NCI-H460 (cell line): Measurements from ENCODE around the gene STXBP2. TPM values are rescaled to one million over a fixed set of nuclear protein-coding genes. Genes with fewer than 3 reads are reported as not detected.

ENCODE experiments used
- DNase-seq: peaks from one replicate; pipeline ENCODE4 v3.0.0-alpha.2; 2016; ENCODE audit warnings: low read depth; ENCODE audit errors: extremely low read depth
- total RNA-seq: library from RNA; depleted of rRNA; stranded (reverse); fragments of >200 nt; shearing (Covaris generic); gene quantifications from 2 replicates; pipeline ENCODE4 v1.2.3, GENCODE V29; 2014

The STXBP2 gene
- total RNA-seq, 1 experiment from 2014 or later: 18.9 TPM

- DNase-seq: no peak
Observed at GRCh38 chr19:7612282-7613274, 24.3 kb upstream of the STXBP2 start.

GRCh38 chr19:7614859-7615741 is 21.8 kb upstream of the STXBP2 start:
- no peak for DNase-seq

DNA sequence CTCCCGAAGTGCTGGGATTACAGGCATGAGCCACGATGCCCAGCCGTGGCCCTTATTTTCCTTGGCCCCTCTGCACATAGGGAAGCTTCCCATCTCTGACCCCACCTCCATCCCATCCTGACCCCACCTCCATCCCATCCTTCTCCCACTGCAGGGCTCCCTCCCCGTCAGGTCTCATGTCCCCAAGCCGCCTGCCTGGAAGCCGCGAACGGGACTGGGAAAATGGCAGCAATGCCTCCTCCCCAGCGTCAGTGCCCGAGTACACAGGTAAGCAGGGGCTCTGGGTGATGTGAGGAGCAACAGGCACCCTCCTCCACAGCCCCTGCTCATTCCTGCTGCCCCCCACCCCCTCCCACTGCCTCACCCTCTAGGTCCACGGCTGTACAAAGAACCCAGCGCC is 19.7 kb upstream of the STXBP2 start:
- DNase-seq: no peak

DNA sequence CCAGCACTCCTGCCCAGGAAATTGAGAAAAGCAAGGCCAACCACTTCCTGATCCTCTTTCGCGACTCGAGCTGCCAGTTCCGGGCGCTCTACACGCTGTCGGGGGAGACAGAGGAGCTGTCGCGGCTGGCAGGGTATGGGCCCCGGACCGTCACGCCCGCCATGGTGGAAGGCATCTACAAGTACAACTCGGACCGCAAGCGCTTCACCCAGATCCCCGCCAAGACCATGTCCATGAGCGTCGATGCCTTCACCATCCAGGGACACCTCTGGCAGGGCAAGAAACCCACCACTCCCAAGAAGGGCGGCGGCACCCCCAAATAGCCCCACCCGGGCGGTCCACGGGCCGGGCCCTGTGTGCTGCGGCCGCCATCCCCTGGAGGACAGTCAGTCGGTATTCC is 19.2 kb upstream of the STXBP2 start:
- DNase-seq: no peak

- DNase-seq: no peak
Observed at GRCh38 chr19:7618348-7618747, 18.6 kb upstream of the STXBP2 start.

DNA sequence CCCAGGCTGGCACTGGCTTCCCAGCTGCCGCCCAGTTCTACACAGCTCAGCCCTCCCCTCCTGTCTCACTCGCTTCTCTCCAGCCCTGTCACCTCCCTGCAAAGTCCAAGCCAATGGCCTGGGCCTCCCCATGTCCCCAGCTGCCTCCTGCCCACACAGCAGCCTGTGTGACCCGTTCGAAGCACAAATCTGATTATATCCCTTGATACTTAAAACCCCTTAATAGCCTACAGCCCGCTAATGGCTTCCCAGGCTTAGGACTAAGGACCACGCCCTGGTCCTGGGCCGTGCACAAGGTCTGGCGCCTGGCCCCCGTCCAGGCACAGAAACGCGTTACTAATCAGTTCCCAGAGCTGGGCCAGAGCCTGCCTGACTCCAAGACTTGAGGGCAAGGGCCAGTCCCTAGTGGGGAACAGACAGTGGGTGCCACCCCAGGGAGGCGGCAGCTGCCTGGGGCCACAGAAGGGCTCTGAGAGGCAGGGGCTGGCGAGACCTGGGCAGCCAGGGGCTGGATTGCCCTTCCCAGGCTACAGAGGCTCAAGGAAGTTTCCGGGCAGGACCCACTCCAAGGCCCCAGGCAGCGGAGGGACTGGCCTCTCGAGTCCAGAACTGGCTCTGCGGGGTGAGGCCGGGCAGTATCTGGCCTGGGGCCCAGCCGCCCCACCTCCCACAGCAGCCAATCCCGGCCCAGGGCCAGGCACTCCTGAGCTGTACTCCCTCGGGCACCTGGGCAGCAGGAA is 18.0 kb upstream of the STXBP2 start:
- no peak for DNase-seq

DNA sequence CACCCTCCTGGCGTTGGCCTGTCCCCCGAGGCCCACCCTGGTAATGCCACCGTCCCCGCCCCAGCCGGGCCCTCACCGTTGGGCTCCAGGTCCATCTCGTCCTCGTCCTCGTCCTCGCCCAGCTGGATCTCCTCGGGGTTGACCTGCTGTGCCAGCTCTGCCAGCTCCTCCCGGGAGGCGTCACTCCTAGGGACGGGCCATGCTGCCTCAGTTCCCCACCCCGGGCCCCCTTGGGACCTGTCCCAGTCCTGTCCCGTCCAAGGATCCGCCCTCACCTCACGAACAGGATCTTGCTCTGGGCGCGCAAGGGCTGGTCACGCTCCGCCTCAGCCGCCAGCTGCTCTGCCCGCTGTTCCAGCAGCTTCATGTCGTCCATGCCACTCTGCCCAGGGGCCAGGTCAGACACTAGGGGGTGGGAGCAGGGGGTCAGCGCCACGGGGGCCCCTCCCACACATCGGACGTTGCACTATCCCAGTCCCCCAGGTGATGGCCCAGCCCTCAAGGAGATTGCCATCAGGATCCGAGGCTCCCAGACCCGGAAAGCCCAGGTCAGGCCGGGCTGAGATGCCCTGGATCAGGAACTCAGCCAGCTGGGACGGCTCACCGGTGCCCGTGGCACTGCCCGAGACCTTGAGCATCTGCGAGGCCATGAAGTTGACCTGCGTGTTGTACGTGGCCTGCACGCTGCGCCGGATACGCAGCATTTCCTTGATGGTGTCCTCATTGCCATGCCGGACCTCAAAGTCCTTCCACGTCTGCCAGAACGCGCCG is 17.1 kb upstream of the STXBP2 start:
- no peak for DNase-seq

DNA sequence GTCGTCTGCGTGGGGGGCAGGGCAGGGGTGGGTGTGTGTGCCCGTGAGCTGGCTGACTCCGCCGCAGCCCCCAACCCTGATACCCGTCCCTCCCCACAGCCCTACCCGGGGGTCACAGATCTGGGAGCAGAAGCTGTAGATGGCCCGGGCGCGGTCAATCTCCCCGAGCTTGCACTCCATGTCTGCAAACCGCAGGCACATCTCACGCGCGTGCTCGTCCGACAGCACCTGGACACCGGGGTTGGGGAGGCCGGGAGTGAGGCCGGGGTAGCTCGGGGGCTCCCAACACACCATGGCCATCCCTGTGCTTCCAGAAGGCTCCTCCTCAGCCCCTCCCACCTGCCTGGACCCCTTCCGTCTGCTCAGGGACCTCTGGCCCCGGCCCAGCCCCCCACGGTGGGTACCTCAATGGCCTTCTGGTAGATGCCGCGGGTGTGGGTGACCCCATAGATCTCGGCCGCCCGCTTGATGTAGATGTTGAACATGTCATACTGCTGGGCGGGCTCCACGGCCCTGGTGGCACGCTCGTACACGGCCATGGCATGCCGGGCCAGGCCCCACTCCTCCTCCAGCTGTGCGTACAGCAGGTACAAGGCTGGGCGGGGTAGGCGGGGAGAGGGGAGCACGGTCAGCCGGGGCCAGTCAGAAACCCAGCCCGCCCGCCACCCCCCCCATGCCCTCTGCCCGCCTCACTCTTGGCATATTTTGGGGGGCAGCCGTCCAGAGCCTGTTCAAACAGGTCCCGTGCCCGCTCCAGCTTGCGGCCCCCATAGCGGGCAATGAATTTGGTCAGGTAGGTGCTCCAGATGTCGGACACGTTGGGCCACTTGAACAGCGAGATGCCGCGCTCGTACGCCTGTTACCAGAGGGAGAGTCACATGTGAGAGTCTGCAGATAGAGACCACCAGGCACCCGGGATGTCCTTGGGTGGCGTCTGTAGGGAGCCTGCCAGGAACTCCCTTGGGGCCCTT is 16.2 kb upstream of the STXBP2 start:
- DNase-seq: no peak

DNA sequence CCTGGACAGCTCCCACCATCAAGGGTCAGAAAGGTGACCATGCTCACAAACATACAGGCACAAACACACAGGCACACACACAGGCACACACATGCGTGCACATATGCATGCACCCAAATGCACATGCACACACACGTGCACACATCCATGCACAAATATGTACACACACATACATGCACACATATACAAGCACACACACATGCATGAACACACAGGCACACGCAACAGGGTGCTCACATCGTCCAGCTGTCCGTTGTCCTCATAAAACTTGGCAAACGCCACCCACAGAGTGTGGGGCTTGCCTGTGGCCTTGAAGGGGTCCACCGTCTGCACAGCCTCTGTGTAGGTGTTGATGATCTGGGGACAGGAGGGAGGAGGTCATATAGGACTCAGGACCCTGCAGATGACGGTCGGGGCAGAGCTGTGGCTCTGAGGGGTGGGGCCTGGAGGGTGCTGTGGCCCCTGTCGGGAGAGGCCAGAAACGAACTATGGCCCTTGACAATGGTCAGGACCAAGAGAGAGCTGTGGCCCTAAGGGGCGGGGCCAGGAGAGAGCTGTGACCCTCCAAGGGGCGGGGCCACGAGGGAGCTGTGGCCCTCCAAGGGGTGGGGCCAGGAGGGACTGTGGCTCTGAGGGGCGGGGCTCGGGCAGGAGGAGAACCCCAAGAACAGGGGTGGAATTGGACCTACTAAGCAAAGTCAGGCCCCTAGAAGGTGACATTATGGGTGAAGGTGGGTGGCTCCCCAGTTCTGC is 13.8 kb upstream of the STXBP2 start:
- no peak for DNase-seq

GRCh38 chr19:7623725-7624603 is 12.9 kb upstream of the STXBP2 start:
- DNase-seq: no peak

GRCh38 chr19:7624810-7625209 is 12.1 kb upstream of the STXBP2 start:
- no peak for DNase-seq

GRCh38 chr19:7625763-7626372 is 11.0 kb upstream of the STXBP2 start:
- DNase-seq: no peak

DNA sequence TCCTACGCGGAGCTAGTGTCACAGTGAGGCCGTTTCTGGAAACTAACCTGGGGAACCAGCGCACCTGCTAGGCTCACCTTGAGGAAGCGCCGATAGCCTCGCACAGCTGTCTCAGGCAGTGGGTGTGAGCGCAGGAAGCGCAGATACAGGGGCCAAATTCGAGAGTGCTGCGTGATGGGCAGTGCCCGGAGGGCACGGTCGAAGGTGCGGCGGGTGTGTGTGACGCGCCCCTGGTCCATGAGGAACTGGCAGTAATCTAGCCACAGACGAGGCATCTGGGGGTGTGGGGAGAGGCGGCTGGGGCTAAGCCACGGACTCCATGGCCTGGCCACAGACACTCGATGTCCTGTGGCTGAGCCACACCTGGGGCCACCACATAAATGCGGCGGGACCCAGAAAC is 9.7 kb upstream of the STXBP2 start:
- no peak for DNase-seq

GRCh38 chr19:7628589-7629311 is 8.2 kb upstream of the STXBP2 start:
- no peak for DNase-seq

- DNase-seq: peak; percentile 98
Observed at GRCh38 chr19:7629347-7630054, 7.4 kb upstream of the STXBP2 start, which contains the start of the genes PET100 and XAB2. Gene PET100 (plus strand): TSS chr19:7629793. CDS start chr19:7629834, 41 bp downstream. Gene XAB2 (minus strand): TSS chr19:7629545. CDS start chr19:7629527, 18 bp downstream.
